ENCODE measurements around the gene PCMT1.
"Not testable (repeated sequence)": the region's sequence is repeated elsewhere in the genome, so short reads cannot be mapped to it uniquely, and the experiment has no call there.

PCMT1 gene

DNA sequence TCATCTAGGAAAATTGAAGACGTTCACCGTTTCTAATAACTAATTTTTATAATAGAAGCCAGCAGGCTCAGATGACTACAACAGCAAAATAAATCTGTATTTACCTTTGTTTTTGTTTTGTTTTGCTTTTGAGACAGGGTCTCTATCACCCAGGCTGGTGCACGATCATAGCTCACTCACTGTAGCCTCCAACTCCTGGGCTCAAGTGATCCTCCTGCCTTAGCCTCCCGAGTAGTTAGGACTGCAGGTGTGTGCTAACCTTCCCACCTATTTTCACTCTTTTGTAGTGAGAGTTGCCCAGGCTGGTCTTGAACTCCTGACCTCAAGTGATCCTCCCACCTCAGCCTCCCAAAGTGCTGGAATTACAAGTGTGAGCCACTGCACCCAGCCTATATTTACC lies 104.5 kb downstream of the PCMT1 start:
- not testable (repeated sequence) for H3K36me3 ChIP-seq (ENCODE audit: insufficient read depth, low read length); H3K27me3 ChIP-seq (ENCODE audit: insufficient read depth, low read length); H2AFZ ChIP-seq (ENCODE audit: low read length, unreplicated experiment); H3K4me3 ChIP-seq (ENCODE audit: low read depth, low read length)
- peaks cover 53% of the 10 kb centered on the region for H3K4me1 ChIP-seq (ENCODE audit: control insufficient read depth, insufficient read depth, low read length, unreplicated experiment)
- H3K79me2 ChIP-seq (ENCODE audit: control insufficient read depth, insufficient read depth, low read length, unreplicated experiment): peaks cover 36% of the 10 kb centered on the region
- H3K27ac ChIP-seq (ENCODE audit: low read depth, low read length): peak overlapping the region; percentile 97

DNA sequence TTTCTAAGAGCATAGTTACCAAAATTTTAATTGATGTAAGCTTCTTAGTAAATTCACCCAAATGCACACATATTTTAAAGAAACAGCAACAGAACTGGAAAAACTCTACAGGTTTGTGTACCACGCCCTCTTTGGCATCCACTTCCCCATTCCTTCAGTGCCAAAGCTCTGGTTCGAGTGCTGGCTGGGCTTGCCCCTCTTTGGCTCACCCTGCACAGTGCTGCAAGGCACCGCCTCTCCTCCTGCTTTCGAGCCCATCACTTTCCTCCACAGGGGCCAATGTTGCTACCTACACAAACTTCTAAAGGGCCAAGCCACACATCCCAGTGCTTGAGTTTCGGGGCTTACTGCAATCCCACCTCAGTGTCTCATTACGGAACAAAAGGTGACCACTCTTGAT lies 105.0 kb downstream of the PCMT1 start:
- Histone ChIP-seq H3K4me3 (ENCODE audit: low read depth, low read length) (peak overlapping the region; percentile 75), H2AFZ (ENCODE audit: low read length, unreplicated experiment) (no peak overlapping the region), H3K36me3 (ENCODE audit: insufficient read depth, low read length) (no peaks in the 10 kb centered on the region), H3K27me3 (ENCODE audit: insufficient read depth, low read length) (no peaks in the 10 kb centered on the region), H3K27ac (ENCODE audit: low read depth, low read length) (peak overlapping the region; percentile 97), H3K4me1 (ENCODE audit: control insufficient read depth, insufficient read depth, low read length, unreplicated experiment) (peaks cover 56% of the 10 kb centered on the region), H3K79me2 (ENCODE audit: control insufficient read depth, insufficient read depth, low read length, unreplicated experiment) (peaks cover 39% of the 10 kb centered on the region)

DNA sequence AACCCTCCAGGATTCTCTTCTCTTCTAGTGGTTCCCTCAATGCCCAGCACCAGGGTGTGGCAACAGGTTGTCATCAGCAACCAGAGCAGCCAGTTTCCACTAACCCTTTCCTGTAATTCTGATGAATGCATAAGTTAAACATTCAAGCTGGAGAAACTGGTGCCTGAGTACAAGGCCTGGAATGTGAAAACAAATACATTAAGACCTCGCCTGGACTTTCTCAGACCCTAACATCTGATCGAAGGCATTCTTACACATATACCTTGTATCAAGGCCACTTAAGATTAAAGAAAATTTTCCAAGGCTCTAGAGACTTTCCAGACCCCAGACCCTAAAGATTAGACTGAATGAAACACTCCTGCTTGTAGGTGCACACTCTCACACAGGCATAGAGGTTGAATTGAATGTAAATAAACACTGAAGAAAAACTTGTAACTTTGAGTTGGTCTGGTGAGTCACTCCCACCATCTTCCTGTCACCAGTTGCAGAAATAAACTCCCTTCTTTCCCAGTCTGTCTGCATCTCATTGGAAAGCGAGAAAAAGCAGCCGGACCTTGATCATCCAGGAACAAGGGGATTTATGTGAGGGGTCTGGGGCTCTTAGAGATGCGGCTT lies 105.6 kb downstream of the PCMT1 start:
- H3K79me2 ChIP-seq (ENCODE audit: control insufficient read depth, insufficient read depth, low read length, unreplicated experiment): peaks cover 45% of the 10 kb centered on the region
- peak overlapping the region; percentile 75 for H3K4me3 ChIP-seq (ENCODE audit: low read depth, low read length)
- H3K36me3 ChIP-seq (ENCODE audit: insufficient read depth, low read length): no peaks in the 10 kb centered on the region
- H3K27me3 ChIP-seq (ENCODE audit: insufficient read depth, low read length): no peaks in the 10 kb centered on the region
- no peak overlapping the region for H2AFZ ChIP-seq (ENCODE audit: low read length, unreplicated experiment)
- H3K27ac ChIP-seq (ENCODE audit: low read depth, low read length): peak overlapping the region; percentile 97
- peaks cover 58% of the 10 kb centered on the region for H3K4me1 ChIP-seq (ENCODE audit: control insufficient read depth, insufficient read depth, low read length, unreplicated experiment)

DNA sequence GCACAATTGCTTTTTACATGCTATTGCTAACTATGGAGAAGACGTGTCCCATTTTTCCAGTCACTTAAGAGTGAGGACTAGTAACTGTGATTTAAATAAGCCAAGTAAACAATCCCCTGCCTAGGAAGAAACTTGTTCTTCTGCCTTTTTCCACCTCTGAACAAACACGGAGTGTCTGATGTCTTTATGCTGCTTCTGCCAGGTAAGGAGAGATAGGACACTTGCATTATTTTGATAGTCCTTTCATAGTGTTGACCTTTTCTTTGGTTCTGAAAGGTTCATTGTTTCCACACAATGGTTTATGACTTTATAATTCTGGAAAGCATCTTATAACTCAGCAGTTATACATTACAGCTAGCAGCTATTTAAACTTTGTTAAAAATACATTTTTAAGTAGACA lies 106.2 kb downstream of the PCMT1 start:
- Histone ChIP-seq H3K4me3 (ENCODE audit: low read depth, low read length) (peak overlapping the region; percentile 75), H3K36me3 (ENCODE audit: insufficient read depth, low read length) (no peaks in the 10 kb centered on the region), H2AFZ (ENCODE audit: low read length, unreplicated experiment) (peak overlapping the region; percentile 3), H3K79me2 (ENCODE audit: control insufficient read depth, insufficient read depth, low read length, unreplicated experiment) (peaks cover 49% of the 10 kb centered on the region), H3K27ac (ENCODE audit: low read depth, low read length) (peak overlapping the region; percentile 97), H3K27me3 (ENCODE audit: insufficient read depth, low read length) (no peaks in the 10 kb centered on the region), H3K4me1 (ENCODE audit: control insufficient read depth, insufficient read depth, low read length, unreplicated experiment) (peaks cover 61% of the 10 kb centered on the region)

DNA sequence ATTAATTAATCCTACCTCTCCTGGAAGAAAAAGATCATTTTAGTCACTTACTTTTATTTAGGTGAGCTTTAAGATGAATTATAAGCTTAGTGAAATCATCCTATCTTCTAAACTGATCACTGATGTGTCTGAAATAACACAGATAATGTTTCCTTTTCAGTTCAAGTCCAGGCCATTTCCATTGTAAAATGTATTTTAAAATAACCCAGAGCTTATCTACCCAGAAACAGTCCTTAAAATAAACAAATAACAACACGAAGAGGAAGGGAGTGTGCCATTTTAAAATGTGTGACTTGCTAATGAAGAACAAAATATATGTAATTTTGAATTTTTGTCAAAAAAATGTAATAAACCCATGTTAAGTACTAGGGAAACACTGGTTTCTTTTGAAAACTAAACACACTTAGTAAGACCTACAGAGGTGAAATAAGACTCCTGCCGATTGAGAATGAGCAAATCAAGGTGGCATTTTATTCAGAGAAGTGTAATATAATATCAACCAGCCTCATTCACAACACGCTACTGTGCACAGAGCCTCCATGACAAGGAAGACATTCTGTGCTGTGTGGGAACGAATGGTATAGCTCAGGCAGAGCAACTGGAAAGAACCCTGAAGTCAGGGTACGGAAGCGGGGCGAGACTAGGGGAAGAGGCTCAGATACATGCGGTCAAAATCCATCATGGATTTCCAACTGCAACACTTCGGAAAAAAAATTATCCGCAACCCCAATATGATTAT lies 106.9 kb downstream of the PCMT1 start:
- Histone ChIP-seq H3K4me3 (ENCODE audit: low read depth, low read length) (peak overlapping the region; percentile 75), H3K27ac (ENCODE audit: low read depth, low read length) (peak overlapping the region; percentile 97), H3K27me3 (ENCODE audit: insufficient read depth, low read length) (no peaks in the 10 kb centered on the region), H3K79me2 (ENCODE audit: control insufficient read depth, insufficient read depth, low read length, unreplicated experiment) (peaks cover 55% of the 10 kb centered on the region), H3K36me3 (ENCODE audit: insufficient read depth, low read length) (no peaks in the 10 kb centered on the region), H2AFZ (ENCODE audit: low read length, unreplicated experiment) (no peak overlapping the region), H3K4me1 (ENCODE audit: control insufficient read depth, insufficient read depth, low read length, unreplicated experiment) (peaks cover 61% of the 10 kb centered on the region)

DNA sequence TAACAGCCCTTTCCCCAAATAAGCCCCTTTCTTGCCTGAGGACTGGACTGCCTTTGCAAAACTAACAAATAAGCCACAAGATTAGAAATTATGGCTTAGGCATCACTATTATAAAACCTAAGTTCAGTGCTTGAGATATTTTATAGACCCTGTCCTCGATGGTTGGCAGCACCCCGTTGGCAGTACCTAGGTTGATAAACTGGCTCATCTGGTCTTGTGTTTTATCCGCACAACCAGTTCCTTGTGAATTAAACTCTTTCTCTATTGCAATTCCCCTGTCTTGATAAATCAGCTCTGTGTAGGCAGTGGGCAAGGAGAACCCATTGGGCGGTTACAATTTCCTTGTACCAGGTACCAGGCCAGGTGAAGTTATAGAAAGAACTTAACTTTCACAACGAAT lies 108.0 kb downstream of the PCMT1 start:
- H3K79me2 ChIP-seq (ENCODE audit: control insufficient read depth, insufficient read depth, low read length, unreplicated experiment): peaks cover 64% of the 10 kb centered on the region
- H3K4me3 ChIP-seq (ENCODE audit: low read depth, low read length): no peak overlapping the region
- H3K27ac ChIP-seq (ENCODE audit: low read depth, low read length): peak overlapping the region; percentile 97; the same call in 1 of the 2 replicates
- no peaks in the 10 kb centered on the region for H3K27me3 ChIP-seq (ENCODE audit: insufficient read depth, low read length)
- H3K4me1 ChIP-seq (ENCODE audit: control insufficient read depth, insufficient read depth, low read length, unreplicated experiment): peaks cover 59% of the 10 kb centered on the region
- no peak overlapping the region for H2AFZ ChIP-seq (ENCODE audit: low read length, unreplicated experiment)
- no peaks in the 10 kb centered on the region for H3K36me3 ChIP-seq (ENCODE audit: insufficient read depth, low read length)

DNA sequence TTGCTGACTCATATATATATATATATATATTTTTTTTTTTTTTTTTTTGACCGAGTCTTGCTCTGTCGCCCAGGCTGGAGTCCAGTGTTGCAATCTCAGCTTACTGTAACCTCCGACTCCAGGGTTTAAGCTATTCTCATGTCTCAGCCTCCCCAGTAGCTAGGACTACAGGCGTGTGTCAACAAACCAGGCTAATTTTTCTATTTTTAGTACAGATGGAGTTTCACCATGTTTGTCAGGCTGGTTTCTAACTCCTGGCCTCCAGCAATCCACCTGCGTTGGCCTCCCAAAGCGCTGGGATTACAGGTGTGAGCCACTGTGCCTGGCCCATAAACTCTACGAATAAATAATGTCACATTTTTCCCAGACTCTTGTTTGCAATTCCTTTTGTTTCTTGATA lies 109.8 kb downstream of the PCMT1 start:
- H3K27me3 ChIP-seq (ENCODE audit: insufficient read depth, low read length): no peaks in the 10 kb centered on the region
- H3K27ac ChIP-seq (ENCODE audit: low read depth, low read length): peak overlapping the region; percentile 49
- H3K4me1 ChIP-seq (ENCODE audit: control insufficient read depth, insufficient read depth, low read length, unreplicated experiment): peaks cover 49% of the 10 kb centered on the region
- no peak overlapping the region for H3K4me3 ChIP-seq (ENCODE audit: low read depth, low read length)
- no peaks in the 10 kb centered on the region for H3K36me3 ChIP-seq (ENCODE audit: insufficient read depth, low read length)
- peaks cover 65% of the 10 kb centered on the region for H3K79me2 ChIP-seq (ENCODE audit: control insufficient read depth, insufficient read depth, low read length, unreplicated experiment)
- no peak overlapping the region for H2AFZ ChIP-seq (ENCODE audit: low read length, unreplicated experiment)

DNA sequence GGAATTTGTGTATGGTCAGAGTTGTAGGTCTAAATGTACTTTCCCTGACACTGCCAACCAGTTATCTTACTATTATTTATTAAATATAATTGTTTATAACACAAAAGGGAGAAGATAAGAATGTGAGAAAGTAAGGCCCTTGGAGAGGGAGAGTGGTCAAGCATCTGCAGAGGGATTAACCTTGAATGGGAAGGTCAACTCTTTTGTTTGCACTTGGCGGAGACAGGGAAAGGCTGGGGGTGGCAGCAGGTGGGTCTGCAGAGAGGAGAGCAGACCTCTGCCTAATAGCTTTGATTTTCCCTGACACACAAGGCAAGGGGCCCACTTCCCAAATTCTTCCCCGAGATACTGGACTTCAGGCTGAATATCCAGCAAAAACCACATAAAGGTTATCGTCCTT lies 110.4 kb downstream of the PCMT1 start:
- H3K79me2 ChIP-seq (ENCODE audit: control insufficient read depth, insufficient read depth, low read length, unreplicated experiment): peaks cover 65% of the 10 kb centered on the region
- H3K4me3 ChIP-seq (ENCODE audit: low read depth, low read length): no peak overlapping the region
- H3K27ac ChIP-seq (ENCODE audit: low read depth, low read length): peak overlapping the region; percentile 49; the same call in 1 of the 2 replicates

DNA sequence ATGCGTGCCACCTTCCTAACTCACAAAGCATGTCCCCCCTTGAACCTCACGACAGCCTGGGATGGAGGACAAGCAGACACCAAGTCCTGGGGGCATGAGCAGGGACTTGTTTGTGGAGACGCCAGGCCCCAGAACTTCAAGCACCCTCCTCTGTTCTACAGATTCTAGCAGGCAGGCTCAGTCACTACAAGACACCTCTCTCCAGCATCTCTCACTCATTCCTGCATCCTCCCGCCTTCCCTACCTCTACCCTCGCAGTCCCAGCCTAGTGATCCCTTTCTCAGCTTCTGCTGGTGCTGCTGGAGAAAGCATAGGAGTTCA lies 110.9 kb downstream of the PCMT1 start:
- Histone ChIP-seq H3K27ac (ENCODE audit: low read depth, low read length) (no peak overlapping the region), H2AFZ (ENCODE audit: low read length, unreplicated experiment) (no peak overlapping the region), H3K4me1 (ENCODE audit: control insufficient read depth, insufficient read depth, low read length, unreplicated experiment) (peaks cover 48% of the 10 kb centered on the region), H3K36me3 (ENCODE audit: insufficient read depth, low read length) (no peaks in the 10 kb centered on the region), H3K27me3 (ENCODE audit: insufficient read depth, low read length) (no peaks in the 10 kb centered on the region), H3K4me3 (ENCODE audit: low read depth, low read length) (0 out of 2 replicates have a peak overlapping the region, but pooled peaks have one; percentile 2), H3K79me2 (ENCODE audit: control insufficient read depth, insufficient read depth, low read length, unreplicated experiment) (peaks cover 65% of the 10 kb centered on the region)

More for the DNA sequence above, 110.4 kb downstream of the PCMT1 start:
- H3K27me3 ChIP-seq (ENCODE audit: insufficient read depth, low read length): no peaks in the 10 kb centered on the region
- H3K36me3 ChIP-seq (ENCODE audit: insufficient read depth, low read length): no peaks in the 10 kb centered on the region
- H3K4me1 ChIP-seq (ENCODE audit: control insufficient read depth, insufficient read depth, low read length, unreplicated experiment): peaks cover 44% of the 10 kb centered on the region
- no peak overlapping the region for H2AFZ ChIP-seq (ENCODE audit: low read length, unreplicated experiment)
